ENCODE results near the gene FYN. TPM values are rescaled to one million over a fixed set of nuclear protein-coding genes. Genes with fewer than 3 reads are reported as not detected.

The FYN gene
- total and polyA plus RNA-seq, 2 of the 4 experiments (the other 2 are of a cell fraction), result 30.8 to 36.4 TPM

DNA sequence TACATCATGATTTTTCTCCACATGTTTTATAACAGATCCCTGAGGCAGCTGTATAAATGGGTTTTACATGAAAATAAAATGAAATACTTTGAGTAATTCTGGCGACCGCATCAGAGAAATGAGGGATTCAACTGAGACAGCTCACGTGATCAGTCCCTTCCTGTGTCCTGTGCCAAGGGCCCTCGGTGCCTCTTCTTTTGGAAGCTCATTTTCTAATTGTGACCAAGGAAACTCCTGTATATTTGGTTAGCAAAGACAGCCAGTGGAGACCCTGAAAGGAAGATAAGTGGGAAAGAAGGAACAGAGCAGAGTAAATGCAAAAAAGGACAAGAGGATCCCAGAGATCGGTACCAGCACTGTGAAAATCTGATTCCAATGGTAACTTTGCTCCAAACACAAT is 129.9 kb downstream of the FYN start (continued):
- TF ChIP-seq, protein P1, sequence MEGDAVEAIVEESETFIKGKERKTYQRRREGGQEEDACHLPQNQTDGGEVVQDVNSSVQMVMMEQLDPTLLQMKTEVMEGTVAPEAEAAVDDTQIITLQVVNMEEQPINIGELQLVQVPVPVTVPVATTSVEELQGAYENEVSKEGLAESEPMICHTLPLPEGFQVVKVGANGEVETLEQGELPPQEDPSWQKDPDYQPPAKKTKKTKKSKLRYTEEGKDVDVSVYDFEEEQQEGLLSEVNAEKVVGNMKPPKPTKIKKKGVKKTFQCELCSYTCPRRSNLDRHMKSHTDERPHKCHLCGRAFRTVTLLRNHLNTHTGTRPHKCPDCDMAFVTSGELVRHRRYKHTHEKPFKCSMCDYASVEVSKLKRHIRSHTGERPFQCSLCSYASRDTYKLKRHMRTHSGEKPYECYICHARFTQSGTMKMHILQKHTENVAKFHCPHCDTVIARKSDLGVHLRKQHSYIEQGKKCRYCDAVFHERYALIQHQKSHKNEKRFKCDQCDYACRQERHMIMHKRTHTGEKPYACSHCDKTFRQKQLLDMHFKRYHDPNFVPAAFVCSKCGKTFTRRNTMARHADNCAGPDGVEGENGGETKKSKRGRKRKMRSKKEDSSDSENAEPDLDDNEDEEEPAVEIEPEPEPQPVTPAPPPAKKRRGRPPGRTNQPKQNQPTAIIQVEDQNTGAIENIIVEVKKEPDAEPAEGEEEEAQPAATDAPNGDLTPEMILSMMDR (conservative IDR thresholded peaks at IDR 0.05; ENCODE audit: low read depth, low read length), result no peak
- no peak for TF ChIP-seq SMC3 (IDR thresholded peaks at IDR 0.05; ENCODE audit: low read depth, low read length)

DNA sequence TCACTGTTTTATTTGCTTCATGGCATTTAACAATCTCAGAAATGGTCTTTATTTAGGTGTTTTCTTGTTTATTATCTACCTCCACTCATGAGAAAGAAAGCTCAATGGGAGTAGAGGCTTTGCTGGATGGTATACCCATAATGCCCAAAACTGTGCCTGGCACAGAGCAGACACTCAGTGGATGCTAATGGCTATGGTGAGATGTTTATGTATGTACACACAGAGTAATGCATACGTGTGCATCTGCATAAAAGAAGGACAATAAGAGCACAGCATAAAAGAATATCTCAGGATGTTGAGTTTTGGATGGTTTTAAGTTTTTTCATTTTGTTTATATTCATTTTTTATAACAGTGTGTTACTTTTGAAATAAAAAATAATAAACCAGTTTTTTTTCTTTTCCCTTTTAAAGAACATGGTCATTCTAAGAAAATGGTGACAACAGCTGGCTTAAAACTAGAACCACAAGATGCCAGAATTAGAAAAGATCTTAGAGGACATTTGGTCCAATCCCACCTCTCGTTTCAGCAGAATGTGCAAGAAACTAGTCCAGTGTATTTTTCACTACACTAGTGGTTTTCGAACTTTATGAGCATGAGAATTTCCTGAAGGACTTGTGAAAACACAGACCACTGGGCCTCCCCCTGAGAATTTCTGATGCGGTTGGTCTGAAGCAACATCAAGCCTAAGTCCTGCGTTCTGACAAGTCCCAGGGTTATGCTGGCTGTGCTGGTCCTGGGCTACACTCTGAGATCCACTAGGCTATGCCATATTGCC is 131.9 kb downstream of the FYN start:
- Histone ChIP-seq H3K14ac (replicated peaks; ENCODE audit: low read depth, low read length) (no peak overlapping the region), H4K5ac (ENCODE audit: low read depth, low read length) (no peak overlapping the region), H2AK9ac (replicated peaks; ENCODE audit: low read depth, low read length, poor library complexity) (no peak overlapping the region), H2BK15ac (ENCODE audit: low read depth, low read length) (no peak overlapping the region), H3K4me2 (ENCODE audit: low read depth, low read length) (no peak overlapping the region), H3K56ac (ENCODE audit: extremely low read depth, insufficient read depth, low read length) (no peak overlapping the region), H4K20me1 (ENCODE audit: insufficient read depth, low read length) (no peaks in the 10 kb centered on the region; the same call in 1 of the 2 replicates), H3K9me3 (ENCODE audit: control insufficient read depth, insufficient read depth, low read length) (no peaks in the 10 kb centered on the region), H3K9ac (ENCODE audit: low read depth, low read length) (no peak overlapping the region), H3K4me3 (ENCODE audit: insufficient read depth, low read depth, low read length) (no peak overlapping the region), H3K4me1 (ENCODE audit: control insufficient read depth, insufficient read depth, low read length) (peaks cover 11% of the 10 kb centered on the region), H3K27me3 (ENCODE audit: control insufficient read depth, insufficient read depth, low read length) (no peaks in the 10 kb centered on the region), H4K91ac (ENCODE audit: insufficient read depth, low read depth, low read length) (no peak overlapping the region), H2AK5ac (ENCODE audit: low read depth, low read length) (no peak overlapping the region), H3K4ac (ENCODE audit: low read depth, low read length) (no peak overlapping the region), H2AFZ (replicated peaks; ENCODE audit: low read length, poor library complexity) (no peak overlapping the region), H3K27ac (ENCODE audit: insufficient read depth, low read length) (no peak overlapping the region), H3K9me1 (ENCODE audit: insufficient read depth, low read length) (peaks cover 14% of the 10 kb centered on the region), H3K79me1 (ENCODE audit: low read depth in 1 of 2, low read length in 2 of 2) (peaks cover 4 to 12% of the 10 kb centered on the region in 2 experiments; a peak in 3 of 4 replicates), H3K36me3 (ENCODE audit: control insufficient read depth, insufficient read depth, low read length) (no peaks in the 10 kb centered on the region), H3K18ac (ENCODE audit: low read depth, low read length) (no peak overlapping the region), H2BK5ac (ENCODE audit: low read depth, low read length, poor library complexity, severe bottlenecking) (no peak overlapping the region), H4K8ac (ENCODE audit: low read depth in 2 of 2, low read length in 2 of 2) (no peak overlapping the region), H3K23ac (ENCODE audit: low read depth, low read length) (no peak overlapping the region), H2BK20ac (ENCODE audit: low read depth, low read length) (no peak overlapping the region), H2BK120ac (ENCODE audit: low read depth, low read length) (no peak overlapping the region)
- BruUV-seq (replicated peaks), result no TSS peak
- DNase-seq, result no peak
- WGBS, 2 experiments (ENCODE audit: extremely low coverage in 2 of 2, insufficient read length in 1 of 2), result no CpG with 5 or more reads among the region's 5 CpGs
- dilution Hi-C loops (cut with HindIII; ENCODE audit: low sequenced_read_pairs, unreplicated experiment) (no loop called here), intact Hi-C loops (cut with micrococcal nuclease) (no loop called here), in situ Hi-C loops (cut with MboI; ENCODE audit: low sequenced_read_pairs) (no loop called here)
- TF ChIP-seq FOS (IDR thresholded peaks at IDR 0.05; ENCODE audit: low read depth, low read length) (no peak), MAFK (IDR thresholded peaks at IDR 0.05; ENCODE audit: low read depth, low read length) (no peak), MXI1 (IDR thresholded peaks at IDR 0.05; ENCODE audit: borderline replicate concordance, low read depth, low read length) (no peak)
- ChIA-PET POLR2A (ENCODE audit: unreplicated experiment) (no interaction called here), CTCF (no interaction called here)
- ATAC-seq (ENCODE audit: low read depth), result no peak

Measured in IMR-90 (cell line).